Sigmoid colon (tissue), 4 donors: ENCODE measurements around the gene RCAN1.

Experiments
- EP300 ChIP-seq, 4 donors: sonication (generic); formaldehyde crosslinking; IDR thresholded peaks; one replicate each; pipeline ENCODE4 v1.6.1; 2017; ENCODE audit warnings: antibody characterized with exemption in 4 of 4
- POLR2A ChIP-seq, 2 donors: fragments of 450-650 bp; IDR thresholded peaks; one replicate each; pipeline ENCODE4 v1.6.1; 2016; ENCODE audit warnings: antibody characterized with exemption in 2 of 2, mild to moderate bottlenecking in 2 of 2, moderate library complexity in 2 of 2
- POLR2AphosphoS5 ChIP-seq, 4 donors: sonication (generic); formaldehyde crosslinking; IDR thresholded peaks; one replicate each; pipeline ENCODE4 v1.6.1; 2017; ENCODE audit warnings: antibody characterized with exemption in 4 of 4
- TF ChIP-seq, protein P1 (sequence below), 4 experiments: fragments of 450-650 bp in 3 of 4; fragments of 200-600 bp in 1 of 4; IDR thresholded peaks; one replicate each; pipeline ENCODE4 v1.5.1; 2016 to 2019; ENCODE audit warnings: antibody characterized with exemption in 4 of 4, mild to moderate bottlenecking in 3 of 4, moderate library complexity in 2 of 4

DNA sequence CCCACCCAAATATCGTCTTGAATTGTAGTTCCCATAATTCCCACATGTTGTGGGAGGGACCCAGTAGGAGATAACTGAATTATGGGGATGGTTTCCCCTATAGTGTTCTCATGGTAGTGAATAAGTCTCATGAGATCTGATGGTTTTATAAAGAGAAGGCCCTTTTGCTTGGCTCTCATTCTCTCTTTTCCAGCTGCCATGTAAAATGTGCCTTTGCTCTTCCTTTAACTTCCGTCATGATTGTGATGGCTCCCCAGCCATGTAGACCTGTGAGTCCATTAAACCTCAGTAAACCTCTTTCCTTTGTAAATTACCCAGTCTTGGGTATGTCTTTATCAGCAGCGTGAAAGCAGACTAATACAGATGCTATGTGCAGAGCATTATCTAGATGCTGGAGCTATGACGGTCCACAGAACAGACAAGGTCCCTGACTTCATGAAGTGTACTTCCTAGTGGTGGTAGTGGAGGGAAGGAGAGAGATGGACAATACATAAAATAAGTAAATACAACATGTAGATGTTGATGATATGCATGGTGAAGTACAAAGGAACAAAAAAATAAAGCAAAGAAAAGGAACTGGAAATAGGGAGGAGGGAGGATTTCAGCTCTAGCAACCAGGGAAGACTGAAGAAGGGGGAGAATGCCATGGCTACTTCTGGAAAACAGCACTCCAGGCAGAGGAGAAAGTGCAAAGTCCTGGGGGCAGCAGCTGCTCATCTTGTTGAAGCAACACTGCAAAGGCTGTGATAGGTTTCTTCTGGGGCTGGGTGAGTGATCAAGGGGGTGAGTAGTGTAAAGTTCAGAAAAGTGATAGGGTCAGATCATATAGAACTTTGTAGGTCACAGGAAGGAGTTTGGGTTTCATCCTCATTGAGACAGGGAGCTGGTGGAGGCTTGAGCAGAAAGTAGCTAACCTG lies 6.8 kb upstream of the RCAN1 start:
- TF ChIP-seq, protein P1, sequence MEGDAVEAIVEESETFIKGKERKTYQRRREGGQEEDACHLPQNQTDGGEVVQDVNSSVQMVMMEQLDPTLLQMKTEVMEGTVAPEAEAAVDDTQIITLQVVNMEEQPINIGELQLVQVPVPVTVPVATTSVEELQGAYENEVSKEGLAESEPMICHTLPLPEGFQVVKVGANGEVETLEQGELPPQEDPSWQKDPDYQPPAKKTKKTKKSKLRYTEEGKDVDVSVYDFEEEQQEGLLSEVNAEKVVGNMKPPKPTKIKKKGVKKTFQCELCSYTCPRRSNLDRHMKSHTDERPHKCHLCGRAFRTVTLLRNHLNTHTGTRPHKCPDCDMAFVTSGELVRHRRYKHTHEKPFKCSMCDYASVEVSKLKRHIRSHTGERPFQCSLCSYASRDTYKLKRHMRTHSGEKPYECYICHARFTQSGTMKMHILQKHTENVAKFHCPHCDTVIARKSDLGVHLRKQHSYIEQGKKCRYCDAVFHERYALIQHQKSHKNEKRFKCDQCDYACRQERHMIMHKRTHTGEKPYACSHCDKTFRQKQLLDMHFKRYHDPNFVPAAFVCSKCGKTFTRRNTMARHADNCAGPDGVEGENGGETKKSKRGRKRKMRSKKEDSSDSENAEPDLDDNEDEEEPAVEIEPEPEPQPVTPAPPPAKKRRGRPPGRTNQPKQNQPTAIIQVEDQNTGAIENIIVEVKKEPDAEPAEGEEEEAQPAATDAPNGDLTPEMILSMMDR (IDR thresholded peaks at IDR 0.05) = no peak
- TF ChIP-seq POLR2A (IDR thresholded peaks at IDR 0.05) = no peak
- no peak for TF ChIP-seq POLR2AphosphoS5 (IDR thresholded peaks at IDR 0.05)
- no peak for TF ChIP-seq EP300 (IDR thresholded peaks at IDR 0.05)
